IPS-18c (cell line): ENCODE data around the gene DCC.

ENCODE experiments used
- H3K4me3 ChIP-seq: 2 replicates; pipeline ENCODE4 v1.7.0; 2013; ENCODE audit warnings: low read depth, mild to moderate bottlenecking, low read length, moderate library complexity; ENCODE audit not compliant: insufficient read depth
- H3K9me3 ChIP-seq: one replicate; pipeline ENCODE4 v1.6.1; 2013; ENCODE audit warnings: mild to moderate bottlenecking, low read length, moderate library complexity; ENCODE audit not compliant: control insufficient read depth, insufficient read depth

Gene DCC

DNA sequence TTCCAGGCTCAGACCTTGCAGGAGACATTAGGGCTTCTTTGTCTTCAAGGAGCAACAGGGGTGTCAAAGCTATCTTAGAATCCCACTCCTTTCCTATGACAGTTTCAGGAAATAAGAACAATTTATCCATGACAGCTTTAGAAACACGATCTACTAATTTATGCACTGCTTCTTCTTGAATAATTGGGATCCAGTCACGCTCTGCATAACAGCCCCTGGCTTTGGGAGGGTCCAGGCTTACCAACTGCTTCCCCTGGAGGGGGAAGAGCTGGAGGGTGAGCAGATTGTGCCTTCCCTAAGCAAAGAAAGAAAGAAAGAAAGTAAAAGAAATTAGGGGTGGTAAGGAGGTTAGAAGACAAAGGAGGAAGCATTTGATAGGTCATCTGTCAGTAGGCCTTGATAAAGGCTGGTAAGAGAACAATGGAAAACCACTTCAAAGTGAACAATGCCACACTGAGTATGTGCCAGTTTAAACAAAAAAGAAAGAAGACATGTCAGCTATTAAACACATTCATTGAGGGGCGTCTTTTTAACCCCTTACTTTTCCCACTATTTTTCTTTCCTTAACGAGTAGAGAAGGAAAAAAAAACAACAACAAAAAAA, 327.6 kb downstream of the DCC start:
- no peaks in the 10 kb centered on the region for H3K9me3 ChIP-seq
- no peak overlapping the region for H3K4me3 ChIP-seq

DNA sequence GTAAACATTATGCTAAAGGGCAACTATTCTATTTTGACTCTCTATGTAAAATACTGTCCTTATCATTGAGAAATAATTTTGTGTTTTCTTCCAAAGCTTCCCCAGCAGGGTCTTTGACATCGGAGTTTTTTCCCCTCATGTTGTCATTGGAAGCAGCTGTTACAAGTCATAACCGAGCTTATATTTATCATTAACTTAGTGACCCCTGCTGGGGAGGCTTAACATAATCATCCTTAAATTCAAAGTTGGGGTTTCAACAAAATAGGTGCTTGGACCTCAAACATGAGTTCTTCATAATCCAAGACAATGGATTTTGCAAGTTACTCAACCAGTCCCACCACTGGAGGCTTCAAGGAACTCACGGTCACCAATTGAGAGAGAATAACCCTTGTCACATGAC, 330.9 kb downstream of the DCC start:
- no peaks in the 10 kb centered on the region for H3K9me3 ChIP-seq
- H3K4me3 ChIP-seq: no peak overlapping the region

DNA sequence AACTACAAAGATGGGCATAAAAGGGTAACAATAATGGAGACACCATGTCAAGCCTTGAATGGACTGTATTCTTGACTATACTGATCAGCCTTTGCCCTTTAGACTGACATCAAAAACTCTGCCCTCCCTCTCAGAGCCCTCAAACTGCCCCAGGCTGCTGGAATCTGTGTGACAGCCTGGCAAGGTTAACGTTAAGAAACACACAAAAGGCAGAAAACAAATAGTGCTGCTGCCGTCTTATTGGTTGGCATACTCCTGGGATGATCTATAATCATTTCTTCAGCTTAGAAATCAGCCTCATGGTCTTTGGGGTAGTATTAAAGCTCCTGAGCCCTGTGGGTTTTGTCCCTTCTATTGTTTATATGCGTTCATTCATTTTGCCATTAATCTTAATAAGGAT, 338.0 kb downstream of the DCC start:
- no peak overlapping the region for H3K4me3 ChIP-seq
- no peaks in the 10 kb centered on the region for H3K9me3 ChIP-seq

DNA sequence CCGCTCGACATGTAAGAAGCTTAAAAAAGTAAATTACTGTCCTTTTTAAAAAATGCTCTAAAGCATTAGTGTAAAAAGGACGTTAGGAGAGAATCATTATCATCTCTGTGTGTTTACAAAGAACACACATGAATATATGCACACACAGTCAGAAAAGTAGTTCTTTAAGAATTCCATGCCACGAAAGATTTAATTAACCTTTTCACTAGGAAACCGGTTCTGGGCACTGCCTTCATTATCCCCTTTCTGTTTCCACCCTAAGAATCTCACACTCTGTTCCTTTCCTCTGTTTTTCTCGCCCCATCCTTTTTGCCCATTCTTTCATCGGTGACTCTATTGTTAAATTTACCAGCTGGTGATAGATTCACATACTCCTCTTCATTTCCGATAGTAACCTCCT, 338.6 kb downstream of the DCC start:
- Histone ChIP-seq H3K4me3 (no peak overlapping the region), H3K9me3 (no peaks in the 10 kb centered on the region)

DNA sequence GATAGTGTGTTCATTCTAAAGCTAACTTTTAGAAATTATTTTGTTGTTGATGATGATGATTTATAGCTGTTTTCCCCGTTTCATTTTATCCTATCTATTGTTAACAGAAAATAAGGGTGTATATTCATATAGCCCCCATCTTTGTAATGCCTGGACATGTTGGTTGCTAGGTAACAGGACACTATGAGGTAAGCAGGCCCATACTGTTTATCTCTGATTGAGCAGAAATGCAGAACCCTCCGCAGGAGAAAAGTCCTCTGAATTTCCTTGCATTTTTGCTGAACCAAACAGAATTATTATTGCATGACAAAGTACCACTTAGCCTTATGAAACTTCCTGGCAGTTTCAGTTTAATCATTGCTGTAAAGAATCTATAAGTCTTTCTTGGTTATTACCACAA, 339.4 kb downstream of the DCC start:
- Histone ChIP-seq H3K4me3 (no peak overlapping the region), H3K9me3 (no peaks in the 10 kb centered on the region)

DNA sequence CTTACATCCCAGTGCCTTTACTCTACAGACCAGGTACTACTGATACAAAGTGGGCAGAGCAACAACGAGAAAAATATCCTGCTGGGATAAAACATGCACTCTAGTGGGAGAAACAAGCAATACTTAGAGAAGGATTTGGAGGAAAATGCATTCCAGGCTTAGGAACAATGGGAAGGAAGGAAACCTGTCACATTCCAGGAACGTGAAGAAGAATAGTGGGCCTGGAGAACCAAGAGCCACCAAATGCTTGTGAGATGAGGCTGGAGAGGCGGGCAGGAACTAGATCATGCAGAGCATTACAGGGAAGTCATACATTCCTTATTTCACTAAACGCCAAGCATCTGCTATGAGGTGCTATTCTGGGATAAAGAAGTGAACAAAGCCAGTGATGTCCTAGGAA, 342.3 kb downstream of the DCC start:
- H3K9me3 ChIP-seq: no peaks in the 10 kb centered on the region
- H3K4me3 ChIP-seq: no peak overlapping the region

DNA sequence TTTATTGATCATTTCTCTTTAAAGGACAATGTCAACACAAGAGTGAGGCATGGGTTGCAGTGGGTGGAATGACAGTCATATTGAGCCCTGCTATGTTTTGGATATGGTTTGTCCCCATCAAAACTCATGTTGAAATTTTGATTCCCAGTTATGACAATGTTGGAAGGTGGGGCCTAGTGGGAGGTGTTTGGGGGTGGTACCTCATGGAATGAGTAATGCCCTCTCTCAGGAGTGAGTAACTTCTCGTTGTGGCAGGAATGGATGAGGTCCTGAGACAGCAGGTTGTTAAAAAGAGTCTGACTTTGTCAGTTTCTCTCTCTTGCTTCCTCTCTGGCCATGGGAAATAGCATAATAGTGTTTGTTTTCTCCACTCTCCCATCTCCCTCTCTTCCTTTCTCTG, 345.3 kb downstream of the DCC start:
- Histone ChIP-seq H3K9me3 (no peaks in the 10 kb centered on the region), H3K4me3 (no peak overlapping the region)

DNA sequence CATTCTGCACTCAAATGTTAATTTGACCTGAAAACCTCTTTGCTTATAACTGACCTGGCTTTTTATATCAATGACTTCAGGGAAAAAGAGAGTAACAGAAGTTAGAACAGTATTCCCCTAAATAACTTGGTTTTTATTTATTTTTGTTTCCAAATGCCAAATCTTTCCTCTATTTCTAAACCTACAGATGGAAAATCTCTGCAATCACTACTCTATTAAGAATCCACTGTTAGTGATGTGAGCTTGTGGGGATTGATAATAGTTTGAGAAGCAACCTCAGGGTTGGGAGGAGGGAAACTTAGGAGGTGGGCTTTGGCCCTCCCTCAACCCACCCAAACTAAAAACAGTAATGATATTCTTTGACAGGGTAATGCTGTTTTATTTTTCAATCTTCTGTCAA, 351.8 kb downstream of the DCC start:
- no peak overlapping the region for H3K4me3 ChIP-seq
- H3K9me3 ChIP-seq: no peaks in the 10 kb centered on the region

DNA sequence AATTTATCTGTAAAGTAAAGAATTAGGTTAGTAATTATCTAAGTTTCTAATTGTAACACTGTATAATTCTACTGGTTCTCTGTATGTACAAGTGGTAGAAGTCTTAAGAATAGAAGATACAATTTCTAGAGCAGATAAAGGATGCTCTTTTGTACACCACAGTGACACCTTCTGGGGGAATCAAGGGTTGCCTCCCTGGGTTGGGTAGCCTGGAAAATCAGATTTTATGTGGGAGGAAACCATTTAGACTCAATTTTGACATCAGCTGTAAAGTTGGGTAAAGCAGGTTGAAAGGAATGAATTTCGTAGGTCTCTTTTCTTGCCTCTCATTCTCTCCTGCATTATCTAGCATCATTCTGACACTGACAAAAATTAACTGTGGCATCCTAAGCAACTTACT, 354.8 kb downstream of the DCC start:
- Histone ChIP-seq H3K9me3 (no peaks in the 10 kb centered on the region), H3K4me3 (no peak overlapping the region)

DNA sequence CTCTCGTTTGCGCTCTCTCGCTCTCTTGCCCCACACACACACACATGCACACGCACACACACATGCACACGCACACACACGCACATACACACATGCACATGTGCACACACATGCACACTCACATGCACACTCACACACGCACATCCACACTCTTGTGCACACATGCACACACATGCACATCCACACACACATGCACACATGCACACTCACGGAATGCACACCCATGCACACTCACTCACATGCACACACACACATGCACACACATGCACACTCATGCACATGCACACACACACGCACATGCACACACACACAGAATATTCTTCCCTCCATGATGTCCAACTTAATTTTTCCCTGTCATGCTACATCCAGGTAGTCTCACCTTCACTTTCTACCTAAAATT, 360.1 kb downstream of the DCC start:
- Histone ChIP-seq H3K9me3 (no peaks in the 10 kb centered on the region), H3K4me3 (no peak overlapping the region)

DNA sequence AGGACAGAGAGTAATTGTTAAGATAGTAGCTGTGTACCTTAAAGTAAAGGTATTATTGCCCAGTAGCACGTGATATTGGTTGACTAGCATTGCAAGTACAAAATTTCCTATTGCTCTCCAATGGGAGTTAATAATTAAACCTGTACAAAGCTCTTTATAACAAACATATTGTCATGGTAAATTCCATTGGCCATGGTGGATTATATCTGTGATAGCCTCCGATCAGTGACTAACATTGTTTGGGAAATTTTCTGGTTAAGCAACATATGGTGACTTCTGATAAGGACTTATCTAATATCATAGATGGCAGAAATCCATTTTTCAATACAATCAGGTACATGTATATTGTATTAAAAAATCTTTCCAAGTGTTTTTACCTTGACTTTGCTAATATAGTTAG, 360.8 kb downstream of the DCC start:
- Histone ChIP-seq H3K4me3 (no peak overlapping the region), H3K9me3 (no peaks in the 10 kb centered on the region)

DNA sequence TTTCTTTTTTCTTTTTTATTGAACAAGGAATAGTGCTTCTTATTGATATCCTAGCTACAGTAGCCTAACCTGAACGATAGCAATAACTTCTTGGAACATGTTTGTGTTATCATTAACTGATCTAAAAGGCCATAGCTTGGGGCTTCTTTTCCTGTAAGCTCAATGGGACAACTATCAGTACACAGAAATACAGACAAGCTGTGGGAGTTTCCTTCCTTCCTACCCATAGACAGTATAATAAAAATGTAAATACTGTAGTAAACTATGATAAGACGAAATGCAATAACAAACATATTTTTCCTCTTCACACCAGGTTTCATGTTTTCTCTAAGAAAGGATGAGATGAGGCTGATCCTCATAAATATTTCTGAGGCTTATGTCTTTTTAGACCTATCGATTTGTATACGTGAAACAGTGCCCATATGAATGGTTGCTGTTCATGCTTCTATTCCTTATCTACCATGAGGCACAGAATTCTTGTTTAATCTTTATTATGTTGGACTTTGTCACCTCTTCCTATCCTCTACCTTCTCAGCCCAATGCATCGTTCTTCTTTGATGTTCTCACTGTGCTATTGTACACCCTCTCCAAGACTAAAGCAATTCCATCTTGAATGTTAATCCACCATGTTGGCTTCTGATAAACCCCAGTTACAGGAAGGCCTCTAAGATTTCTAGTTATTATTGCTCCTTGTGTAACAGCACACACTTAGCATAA, 361.4 kb downstream of the DCC start:
- Histone ChIP-seq H3K4me3 (no peak overlapping the region), H3K9me3 (no peaks in the 10 kb centered on the region)

DNA sequence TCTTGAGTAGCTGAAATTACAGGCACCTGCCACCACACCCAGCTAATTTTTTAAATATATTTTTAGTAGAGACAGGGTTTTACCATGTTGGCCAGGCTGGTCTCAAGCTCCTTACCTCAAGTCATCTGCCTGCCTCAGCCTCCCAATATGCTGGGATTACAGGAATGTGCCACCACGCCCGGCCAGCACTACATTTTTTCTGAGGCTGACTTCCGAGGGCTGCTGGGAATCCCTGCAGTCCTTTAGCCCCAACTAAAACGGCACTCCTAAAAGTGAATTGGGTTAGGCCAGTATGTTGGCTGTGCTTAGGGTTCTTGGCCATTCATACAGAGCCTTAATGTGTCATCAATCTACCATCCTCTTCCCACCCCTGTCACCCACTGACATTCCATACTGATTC, 375.4 kb downstream of the DCC start:
- Histone ChIP-seq H3K9me3 (peaks cover 2% of the 10 kb centered on the region), H3K4me3 (no peak overlapping the region)

DNA sequence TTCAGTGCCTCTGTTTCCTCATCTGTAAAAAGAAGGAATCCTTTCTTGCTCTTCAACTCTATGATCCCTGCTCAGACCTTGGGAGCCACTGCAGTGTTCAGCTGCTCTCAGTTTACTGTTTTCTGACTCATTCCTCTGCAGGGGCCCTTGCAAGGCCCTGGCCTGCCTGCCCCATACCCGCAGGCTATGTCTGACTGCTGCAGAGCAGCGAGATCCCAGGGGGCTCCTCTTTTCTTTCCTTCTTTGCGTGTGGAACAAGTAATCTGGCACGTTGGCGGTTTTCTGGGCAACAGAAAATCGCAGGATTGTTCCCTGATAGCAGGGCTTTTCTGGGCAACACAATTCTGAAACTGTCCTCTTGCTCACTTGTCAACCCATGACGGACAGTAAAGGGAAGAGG, 376.0 kb downstream of the DCC start:
- H3K4me3 ChIP-seq: no peak overlapping the region
- peaks cover 2% of the 10 kb centered on the region for H3K9me3 ChIP-seq

DNA sequence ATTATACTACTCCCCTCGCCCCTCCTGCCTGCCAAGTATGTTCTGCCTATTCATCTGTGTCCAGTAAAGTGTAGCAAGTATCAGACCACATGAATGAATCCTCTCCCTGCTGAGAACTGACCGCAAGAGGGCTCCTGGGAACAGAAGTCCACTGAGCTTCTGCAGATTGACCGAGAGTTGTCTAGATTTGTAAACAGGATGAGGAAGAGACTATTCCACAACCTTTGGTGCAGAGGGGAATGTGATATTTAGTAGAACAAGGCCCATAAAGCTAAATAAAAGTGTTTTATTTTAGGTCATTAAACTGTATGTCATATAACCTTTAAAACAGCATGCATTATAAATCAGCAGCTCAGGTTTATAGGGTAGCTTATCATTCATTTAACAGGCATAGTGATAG, 377.0 kb downstream of the DCC start:
- peaks cover 2% of the 10 kb centered on the region for H3K9me3 ChIP-seq
- H3K4me3 ChIP-seq: no peak overlapping the region

DNA sequence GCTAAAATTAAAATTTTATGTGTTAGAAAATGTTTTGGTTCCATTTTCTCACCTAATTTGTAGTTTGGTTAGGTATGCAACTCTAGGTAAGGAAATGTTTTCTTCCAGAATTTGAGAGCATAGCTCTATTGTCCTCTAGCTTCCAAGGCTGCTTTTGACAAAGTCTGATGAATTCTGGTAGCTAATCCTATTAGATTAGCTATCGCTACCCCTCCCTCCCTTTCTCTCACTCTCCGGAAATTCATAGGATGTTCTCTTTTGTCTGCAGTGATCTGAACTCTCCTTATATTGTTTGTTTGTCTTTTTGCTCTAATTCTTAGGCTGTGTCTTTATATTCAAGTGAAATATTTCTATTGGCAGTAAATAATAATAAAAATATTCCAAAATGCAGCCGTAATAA, 382.9 kb downstream of the DCC start:
- no peaks in the 10 kb centered on the region for H3K9me3 ChIP-seq
- H3K4me3 ChIP-seq: no peak overlapping the region

DNA sequence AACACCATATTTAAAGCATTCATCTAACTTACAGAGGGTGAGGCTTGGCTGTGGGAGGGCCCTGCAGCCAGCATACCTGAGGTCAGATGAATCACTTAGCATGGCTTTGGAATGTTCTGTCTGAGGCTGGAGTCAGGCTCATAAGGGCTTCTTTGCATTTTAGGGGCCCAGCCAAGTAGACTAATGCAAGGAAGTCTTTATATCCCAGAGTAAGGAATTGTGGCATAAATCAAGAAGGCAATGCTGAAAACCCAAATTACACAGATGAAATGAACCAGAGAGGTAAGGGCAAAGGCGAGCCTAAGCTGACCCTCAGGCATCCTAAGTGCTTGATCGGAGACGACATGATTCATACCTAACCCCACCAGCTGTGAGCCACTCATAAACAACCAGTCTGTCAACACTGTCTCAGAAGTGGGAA, 383.6 kb downstream of the DCC start:
- Histone ChIP-seq H3K9me3 (no peaks in the 10 kb centered on the region), H3K4me3 (no peak overlapping the region)

DNA sequence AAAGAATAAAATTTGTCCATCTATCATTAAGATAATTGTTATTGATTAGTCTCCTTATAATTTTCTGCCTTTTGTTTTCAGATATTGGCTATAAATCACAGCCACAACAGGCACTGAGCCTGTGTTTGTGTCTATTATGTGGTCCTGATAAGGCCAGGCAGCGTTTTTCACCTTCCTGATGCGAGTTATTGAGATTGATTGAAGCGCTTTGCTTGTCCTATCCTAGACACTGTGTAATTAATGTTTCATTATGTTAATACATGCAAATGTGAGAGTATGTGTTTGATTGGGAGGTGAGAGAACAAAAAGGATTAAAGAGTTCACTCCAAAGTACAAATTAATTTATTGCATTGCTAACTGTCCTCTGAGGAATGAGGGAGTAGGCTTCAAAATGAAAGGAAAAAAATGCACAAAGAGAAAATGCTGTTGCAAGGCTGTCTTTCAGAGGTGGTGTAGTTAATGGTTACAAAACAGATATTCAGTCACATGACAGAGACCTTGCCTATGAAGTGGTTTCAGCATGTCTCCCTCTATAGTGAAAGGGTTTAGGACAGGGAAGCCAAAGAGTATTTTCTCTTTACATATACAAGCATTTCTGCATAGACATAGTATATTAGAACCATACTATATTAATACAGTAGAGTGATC, 391.1 kb downstream of the DCC start:
- Histone ChIP-seq H3K4me3 (no peak overlapping the region), H3K9me3 (no peaks in the 10 kb centered on the region)

DNA sequence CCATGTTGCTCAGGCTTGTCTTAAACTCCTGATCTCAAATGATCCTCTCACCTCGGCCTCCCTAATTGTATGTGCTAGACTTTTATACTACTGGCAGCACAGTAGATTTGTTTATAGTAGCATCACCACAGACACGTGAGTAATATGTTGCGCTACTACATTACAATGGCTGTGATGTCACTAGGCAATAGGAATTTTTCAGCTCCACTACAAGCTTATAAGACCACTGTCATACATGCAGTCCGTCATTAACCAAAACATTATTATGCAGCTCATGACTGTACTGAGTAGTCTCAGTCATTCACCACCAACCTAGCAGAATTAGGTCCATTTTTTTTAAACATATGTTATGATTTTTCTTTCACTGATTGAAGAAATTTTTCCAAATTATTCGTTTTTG, 398.9 kb downstream of the DCC start:
- H3K4me3 ChIP-seq: no peak overlapping the region
- no peaks in the 10 kb centered on the region for H3K9me3 ChIP-seq
